ENCODE measurements around the gene RSRP1. TPM values are rescaled to one million over a fixed set of nuclear protein-coding genes. Genes with fewer than 3 reads are reported as not detected.
"Not testable (repeated sequence)": the region's sequence is repeated elsewhere in the genome, so short reads cannot be mapped to it uniquely, and the experiment has no call there.

Gene RSRP1
- total RNA-seq, 1 donor from 2014 or later: 62.2 TPM

GRCh38 chr1:25256578-25256965, 9.3 kb upstream of the RSRP1 start:
- no peak for DNase-seq

- no peak for DNase-seq
These were observed 8.7 kb upstream of the RSRP1 start for GRCh38 chr1:25255706-25256577.

- no peak for DNase-seq
These were observed 6.7 kb upstream of the RSRP1 start for GRCh38 chr1:25253911-25254310.

- DNase-seq: no peak
These were observed 838 bp upstream of the RSRP1 start for GRCh38 chr1:25247829-25248754.

GRCh38 chr1:25246600-25247023, 642 bp downstream of the RSRP1 start:
- DNase-seq: no peak

- DNase-seq: no peak
These were observed 1.2 kb downstream of the RSRP1 start for GRCh38 chr1:25245809-25246599.

GRCh38 chr1:25245393-25245792, 1.9 kb downstream of the RSRP1 start:
- no peak for DNase-seq

GRCh38 chr1:25243907-25244306, 3.3 kb downstream of the RSRP1 start:
- no peak for DNase-seq

GRCh38 chr1:25239681-25240541, 7.3 kb downstream of the RSRP1 start:
- DNase-seq: peak; percentile 83

- DNase-seq: no peak
These were observed 9.2 kb downstream of the RSRP1 start for GRCh38 chr1:25238046-25238445.

- DNase-seq: not testable (repeated sequence)
These were observed 11.0 kb downstream of the RSRP1 start for GRCh38 chr1:25236261-25236660.

GRCh38 chr1:25235411-25235810, 11.8 kb downstream of the RSRP1 start:
- DNase-seq: not testable (repeated sequence)

GRCh38 chr1:25232866-25233784, 14.1 kb downstream of the RSRP1 start:
- peak; percentile 71 for DNase-seq

- DNase-seq: peak; percentile 88
These were observed 15.0 kb downstream of the RSRP1 start, which contains the start of gene SYF2 for GRCh38 chr1:25232027-25232865. Gene SYF2, minus strand, starts transcription at chr1:25232502. Its CDS starts 35 bp downstream, at chr1:25232467.

GRCh38 chr1:25223471-25223870, 23.8 kb downstream of the RSRP1 start:
- DNase-seq: no peak

- no peak for DNase-seq
These were observed 24.6 kb downstream of the RSRP1 start for GRCh38 chr1:25222606-25223005.

- DNase-seq: no peak
These were observed 26.6 kb downstream of the RSRP1 start for GRCh38 chr1:25220666-25221065.

- no peak for DNase-seq
These were observed 27.5 kb downstream of the RSRP1 start for GRCh38 chr1:25219661-25220251.
